ENCODE results near the gene SLC5A6.
A peak's percentile ranks its signal among the peaks of the same experiment; 100 is the strongest.

SLC5A6 gene

GRCh38 chr2:27170581-27171337 lies 41.3 kb downstream of the SLC5A6 start:
- no peak for DNase-seq

DNA sequence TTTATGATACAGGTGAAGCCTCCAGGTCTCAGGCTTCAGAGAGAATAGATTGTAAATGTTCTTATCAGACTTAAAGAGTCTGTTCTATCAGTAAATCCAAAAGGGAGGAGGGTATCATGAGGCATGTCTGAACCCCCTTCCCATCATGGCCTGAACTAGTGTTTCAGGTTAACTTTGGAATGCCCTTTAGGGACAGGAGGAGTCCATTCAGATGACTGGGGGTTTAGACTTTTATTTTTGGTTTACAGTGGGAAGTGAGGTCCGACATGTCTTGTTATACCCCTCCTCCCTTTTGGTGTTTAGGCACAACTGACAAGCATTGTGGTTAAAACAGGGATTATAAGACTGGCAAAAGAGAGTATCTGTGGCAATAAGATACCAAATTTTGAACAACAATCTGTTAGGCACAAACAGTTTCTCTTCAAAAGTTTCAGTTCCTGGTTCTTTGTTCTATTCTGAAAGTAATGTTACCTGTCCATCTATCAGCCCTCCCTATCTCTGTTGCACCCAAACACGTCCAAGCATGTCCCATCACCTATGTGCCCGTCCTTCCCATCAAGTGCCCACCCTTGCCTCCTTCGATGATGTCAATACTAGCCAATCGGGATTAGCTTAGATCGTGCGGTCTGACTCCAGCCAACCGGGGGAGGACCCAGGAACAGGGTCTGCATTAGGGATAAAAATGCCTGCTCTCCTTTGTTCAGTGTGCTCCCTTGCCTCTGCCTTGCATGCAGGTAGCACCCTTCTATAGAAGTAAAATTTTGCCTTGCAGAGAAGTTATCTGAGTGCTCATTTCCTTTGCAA lies 46.9 kb downstream of the SLC5A6 start:
- no peak for DNase-seq

GRCh38 chr2:27162151-27163121 lies 49.6 kb downstream of the SLC5A6 start:
- no peak for DNase-seq

DNA sequence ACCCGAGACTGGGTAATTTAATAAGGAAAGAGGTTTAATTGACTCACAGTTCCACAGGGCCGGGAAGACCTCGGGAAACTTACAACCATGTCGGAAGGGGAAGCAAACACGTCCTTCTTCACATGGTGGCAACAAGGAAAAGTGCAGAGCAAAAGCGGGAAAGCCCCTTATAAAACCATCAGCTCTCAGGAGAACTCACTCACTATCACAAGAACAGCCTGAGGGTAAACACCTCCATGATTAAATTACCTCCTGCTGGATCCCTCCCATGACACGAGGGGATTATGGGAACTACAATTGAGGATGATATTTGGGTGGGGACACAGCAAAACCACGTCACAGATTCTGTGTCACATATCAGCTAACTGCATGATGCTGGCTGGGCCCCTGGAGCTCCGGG lies 51.9 kb downstream of the SLC5A6 start:
- DNase-seq = no peak

- no peak for DNase-seq
Measured at GRCh38 chr2:27159271-27159670, 52.8 kb downstream of the SLC5A6 start.

DNA sequence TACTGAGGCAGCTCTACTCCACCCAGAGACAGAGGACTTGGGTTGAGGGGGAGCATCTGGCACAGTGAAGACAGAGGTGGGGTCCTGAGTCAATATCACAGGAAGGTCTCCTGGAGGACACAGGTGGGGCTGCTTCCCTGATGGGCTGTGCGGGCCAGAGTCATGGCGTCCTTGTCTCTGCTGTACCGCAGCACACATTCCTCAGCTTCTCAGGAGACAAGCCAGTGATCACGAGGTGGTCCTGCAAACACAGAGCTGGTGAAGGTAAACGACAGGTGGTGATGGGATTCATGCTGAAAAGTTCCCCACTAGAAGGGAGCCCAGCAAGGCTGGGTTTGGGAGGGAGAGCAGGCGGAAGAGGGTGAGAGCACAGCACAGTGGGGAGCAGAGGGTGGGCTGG lies 53.6 kb downstream of the SLC5A6 start:
- DNase-seq = no peak

DNA sequence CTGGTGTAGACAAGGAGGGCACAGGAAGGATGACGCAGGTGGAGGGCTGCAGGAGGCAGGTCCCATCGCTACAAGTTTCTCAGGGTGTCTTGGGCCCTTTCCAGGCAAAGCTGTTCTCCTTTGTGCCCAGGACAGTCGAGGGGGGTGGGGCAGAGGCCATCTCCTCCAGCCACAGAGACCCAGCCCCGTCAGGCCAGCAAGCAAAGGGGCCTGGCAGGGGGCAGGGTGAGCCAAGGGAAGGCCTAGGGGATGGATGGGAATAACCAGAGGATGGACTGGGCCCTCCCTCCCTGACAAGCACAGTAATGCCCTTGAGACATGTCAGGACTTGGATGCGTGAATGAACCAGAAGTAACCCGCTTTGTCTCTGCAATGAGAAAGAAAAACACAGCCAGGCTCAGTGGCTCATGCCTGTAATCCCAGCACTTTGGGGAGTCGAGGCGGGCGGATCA lies 57.0 kb downstream of the SLC5A6 start:
- no peak for DNase-seq

DNA sequence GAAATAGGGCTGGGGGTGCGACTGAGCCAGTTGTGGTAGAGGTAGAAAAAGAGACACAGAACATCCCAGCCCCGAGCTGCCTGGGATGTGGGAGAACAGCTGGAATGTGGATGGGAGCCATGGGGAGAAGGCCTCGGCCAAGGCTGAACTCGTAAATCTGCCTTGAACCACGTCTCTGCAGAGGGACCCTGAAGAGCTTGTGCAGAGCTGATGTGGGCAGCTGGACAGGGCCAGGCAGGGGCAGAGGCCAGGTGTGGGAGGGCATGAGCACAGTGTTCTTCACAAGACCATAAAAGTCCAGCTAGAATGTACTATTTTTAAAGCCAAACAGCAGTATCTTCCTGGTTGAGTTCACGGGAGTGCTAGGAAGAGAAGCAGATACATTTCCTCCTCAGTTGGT lies 57.6 kb downstream of the SLC5A6 start:
- no peak for DNase-seq

DNA sequence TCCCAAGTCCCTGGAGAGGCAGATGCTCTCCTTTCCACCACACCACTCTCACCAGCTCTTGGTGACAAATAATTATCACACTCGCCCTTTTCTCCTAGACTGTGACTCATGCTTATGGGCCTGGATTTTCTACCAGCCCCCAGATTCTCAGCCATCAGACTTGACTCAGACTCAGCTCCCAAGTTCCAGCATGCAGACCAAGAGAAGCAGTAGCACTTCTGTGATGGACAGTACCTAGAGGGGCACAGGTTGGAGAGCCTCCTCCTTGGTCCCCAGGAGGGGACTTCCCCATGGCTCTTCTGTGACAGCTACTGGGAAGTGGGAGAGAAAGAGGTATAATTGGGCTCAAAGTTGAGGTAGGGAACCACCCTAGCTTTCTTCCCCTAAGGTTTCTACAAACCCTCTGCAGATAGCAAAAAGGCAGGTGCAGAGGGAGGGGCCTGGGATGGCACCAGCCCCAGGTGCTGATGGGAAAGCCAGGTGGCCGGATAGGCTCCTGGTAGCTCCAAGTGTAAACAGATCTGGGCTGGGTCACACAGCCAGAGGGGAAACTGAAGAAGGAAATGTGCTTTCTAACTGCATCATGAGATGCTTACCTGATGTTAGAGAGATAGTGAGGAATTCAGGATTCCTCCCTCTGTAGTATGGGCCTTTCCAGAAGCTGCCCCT lies 59.1 kb downstream of the SLC5A6 start:
- peak; percentile 40 for DNase-seq

GRCh38 chr2:27152102-27152795 lies 59.8 kb downstream of the SLC5A6 start:
- DNase-seq = no peak

- no peak for DNase-seq
Measured at GRCh38 chr2:27150639-27151230, 61.3 kb downstream of the SLC5A6 start.

All from NCI-H69 (cell line).